Stimulated activated CD8-positive, alpha-beta memory T cell treated with anti-CD3 and anti-CD28 coated beads, Interleukin-15, amount 100 ng/mL, for 24 hours (primary cell): Measurements from ENCODE around the gene DENND4C.
"Not testable (repeated sequence)": the region's sequence is repeated elsewhere in the genome, so short reads cannot be mapped to it uniquely, and the experiment has no call there.

ENCODE experiments used
- DNase-seq: peaks from one replicate; pipeline ENCODE4 v3.0.0-alpha.2; 2020; ENCODE audit warnings: low read depth

DENND4C gene

GRCh38 chr9:19230355-19231125 lies at the start of gene DENND4C:
Gene DENND4C, plus strand, starts transcription at chr9:19230693. Its CDS starts 45,482 bp downstream, at chr9:19276175.
- DNase-seq, result peak; percentile 49

GRCh38 chr9:19180991-19181390 lies 49.5 kb upstream of the DENND4C start:
- no peak for DNase-seq

GRCh38 chr9:19181561-19181960 lies 48.9 kb upstream of the DENND4C start:
- no peak for DNase-seq

GRCh38 chr9:19184144-19184917 lies 46.2 kb upstream of the DENND4C start:
- peak; percentile 16 for DNase-seq

GRCh38 chr9:19185191-19185590 lies 45.3 kb upstream of the DENND4C start:
- DNase-seq, result no peak

- DNase-seq, result no peak
Measured at GRCh38 chr9:19186232-19186631, 44.3 kb upstream of the DENND4C start.

- DNase-seq, result no peak
Measured at GRCh38 chr9:19188771-19189170, 41.7 kb upstream of the DENND4C start.

- DNase-seq, result no peak
Measured at GRCh38 chr9:19192202-19193028, 38.1 kb upstream of the DENND4C start.

- no peak for DNase-seq
Measured at GRCh38 chr9:19193029-19193324, 37.5 kb upstream of the DENND4C start.

- DNase-seq, result not testable (repeated sequence)
Measured at GRCh38 chr9:19193358-19193973, 37.0 kb upstream of the DENND4C start.

GRCh38 chr9:19198406-19198805 lies 32.1 kb upstream of the DENND4C start:
- DNase-seq, result no peak

- no peak for DNase-seq
Measured at GRCh38 chr9:19199012-19199411, 31.5 kb upstream of the DENND4C start.

GRCh38 chr9:19200229-19200628 lies 30.3 kb upstream of the DENND4C start:
- no peak for DNase-seq

- no peak for DNase-seq
Measured at GRCh38 chr9:19201899-19202891, 28.3 kb upstream of the DENND4C start.

- DNase-seq, result no peak
Measured at GRCh38 chr9:19203058-19203457, 27.4 kb upstream of the DENND4C start.

- no peak for DNase-seq
Measured at GRCh38 chr9:19208653-19209052, 21.8 kb upstream of the DENND4C start.

GRCh38 chr9:19209188-19209587 lies 21.3 kb upstream of the DENND4C start:
- no peak for DNase-seq

GRCh38 chr9:19213823-19214222 lies 16.7 kb upstream of the DENND4C start:
- DNase-seq, result no peak

GRCh38 chr9:19216466-19216865 lies 14.0 kb upstream of the DENND4C start:
- DNase-seq, result no peak

- no peak for DNase-seq
Measured at GRCh38 chr9:19221326-19221725, 9.2 kb upstream of the DENND4C start.

- no peak for DNase-seq
Measured at GRCh38 chr9:19223724-19224123, 6.8 kb upstream of the DENND4C start.
